HepG2 (cell line): ENCODE data around the gene CYP26B1. TPM values are rescaled to one million over a fixed set of nuclear protein-coding genes. Genes with fewer than 3 reads are reported as not detected.

Source experiments
- CCDC6 ChIP-seq: sonication (generic); formaldehyde crosslinking; IDR thresholded peaks from 2 replicates; pipeline ENCODE4 v1.8.1; 2022; ENCODE audit warnings: mild to moderate bottlenecking, missing genetic modification reagents, moderate library complexity
- CEBPB ChIP-seq: IDR thresholded peaks from 2 replicates; pipeline ENCODE4 v1.6.1; 2011; ENCODE audit warnings: low read depth, low read length, improper control_type of control experiment, borderline replicate concordance
- MTERF4 ChIP-seq: sonication (generic); formaldehyde crosslinking; IDR thresholded peaks from 2 replicates; pipeline ENCODE4 v1.8.0; 2023; ENCODE audit warnings: mild to moderate bottlenecking, missing genetic modification reagents
- MYC ChIP-seq: sonication (generic); formaldehyde crosslinking; IDR thresholded peaks from 2 replicates; pipeline ENCODE4 v1.9.0; 2021; ENCODE audit warnings: missing genetic modification reagents, borderline replicate concordance
- MZF1 ChIP-seq: sonication (generic); formaldehyde crosslinking; IDR thresholded peaks from 2 replicates; pipeline ENCODE4 v1.8.1; 2023; ENCODE audit warnings: mild to moderate bottlenecking, missing genetic modification reagents, borderline replicate concordance
- NR0B2 ChIP-seq: sonication (generic); formaldehyde crosslinking; IDR thresholded peaks from 2 replicates; pipeline ENCODE4 v1.4.0; 2020; ENCODE audit warnings: mild to moderate bottlenecking, missing genetic modification reagents
- REST ChIP-seq, 2 experiments: IDR thresholded peaks; 2 replicates each; pipeline ENCODE4 v1.6.1; 2011 to 2012; ENCODE audit warnings: low read length in 2 of 2, borderline replicate concordance in 1 of 2, low read depth in 1 of 2, mild to moderate bottlenecking in 1 of 2, moderate library complexity in 1 of 2
- SETDB1 ChIP-seq: sonication (generic); formaldehyde crosslinking; IDR thresholded peaks from 2 replicates; pipeline ENCODE4 v1.5.1; 2020; ENCODE audit warnings: missing genetic modification reagents, mild to moderate bottlenecking, borderline replicate concordance
- SOX6 ChIP-seq, 2 experiments: fragments of 450-650 bp in 1 of 2; sonication (generic) in 1 of 2; formaldehyde crosslinking in 1 of 2; IDR thresholded peaks; 2 replicates each; pipeline versions ENCODE4 v1.4.0 to v1.6.1; 2017 to 2020; ENCODE audit warnings: antibody characterized with exemption in 1 of 2, mild to moderate bottlenecking in 1 of 2, missing genetic modification reagents in 1 of 2
- TFAP4 ChIP-seq: sonication (generic); IDR thresholded peaks from 2 replicates; pipeline ENCODE4 v1.6.1; 2016; ENCODE audit warnings: low read depth, borderline replicate concordance
- ZNF124 ChIP-seq: sonication (generic); formaldehyde crosslinking; IDR thresholded peaks from 2 replicates; pipeline ENCODE4 v1.4.0; 2020; ENCODE audit warnings: missing genetic modification reagents
- ZNF280B ChIP-seq: sonication (generic); formaldehyde crosslinking; IDR thresholded peaks from 2 replicates; pipeline ENCODE4 v1.5.0; 2020; ENCODE audit warnings: missing genetic modification reagents, mild to moderate bottlenecking, borderline replicate concordance
- ZNF281 ChIP-seq: sonication (generic); formaldehyde crosslinking; IDR thresholded peaks from 2 replicates; pipeline ENCODE4 v1.4.0; 2020; ENCODE audit warnings: missing genetic modification reagents, borderline replicate concordance
- ZNF383 ChIP-seq: sonication (generic); formaldehyde crosslinking; IDR thresholded peaks from 2 replicates; pipeline ENCODE4 v1.4.0; 2020; ENCODE audit warnings: missing genetic modification reagents, mild to moderate bottlenecking, borderline replicate concordance
- ZNF704 ChIP-seq: sonication (generic); formaldehyde crosslinking; IDR thresholded peaks from 2 replicates; pipeline ENCODE4 v1.8.1; 2023; ENCODE audit warnings: mild to moderate bottlenecking, inconsistent platforms, moderate library complexity, missing genetic modification reagents, borderline replicate concordance
- polyA plus RNA-seq, 8 experiments: library from polyadenylated mRNA; depleted of rRNA in 3 of 8; stranded (reverse) in 7 of 8; unstranded in 1 of 8; fragments of >200 nt; fragmentation: Illumina TruSeq in 4 of 8; extraction: Trizol in 4 of 8; gene quantifications; 2 replicates each; pipeline versions ENCODE4 v1.2.1 to v1.2.3, GENCODE V29; 2011 to 2016; ENCODE audit warnings: low read depth in 4 of 8, missing spikeins in 1 of 8, mixed read lengths in 1 of 8; ENCODE audit not compliant: insufficient read depth in 1 of 8
- total RNA-seq, 5 experiments: library from RNA; depleted of rRNA; stranded (reverse); fragments of >200 nt; fragmentation: Illumina TruSeq; extraction: Trizol; gene quantifications; 2 replicates each; pipeline ENCODE4 v1.2.3, GENCODE V29; 2016; ENCODE audit warnings: low read depth in 1 of 5

The CYP26B1 gene
- total and polyA plus RNA-seq, 2 of the 13 experiments (the other 11 are each of a cell fraction or from before 2014, with no cell fraction given) = 0.05 to 0.07 TPM

- TF ChIP-seq MTERF4 (CRISPR knock-in tag) (no peak), SOX6 (IDR thresholded peaks at IDR 0.05) (no peak), SOX6 (CRISPR knock-in tag; IDR thresholded peaks at IDR 0.05) (no peak; the same call in 1 of the 2 replicates), REST (IDR thresholded peaks at IDR 0.05; ENCODE audit: borderline replicate concordance in 1 of 2, low read depth in 1 of 2, low read length in 2 of 2) (no peak), ZNF280B (CRISPR knock-in tag) (no peak), ZNF383 (no peak), ZNF124 (no peak), MYC (CRISPR knock-in tag) (no peak), MZF1 (CRISPR knock-in tag) (no peak), CCDC6 (CRISPR knock-in tag) (no peak), SETDB1 (no peak), NR0B2 (CRISPR knock-in tag) (no peak), ZNF281 (no peak), CEBPB (no peak), ZNF704 (no peak), TFAP4 (no peak)
These were observed 2.9 kb downstream of the CYP26B1 start (continued) for GRCh38 chr2:72144632-72145288.
